Measurements from ENCODE around the gene C1orf21. TPM values are rescaled to one million over a fixed set of nuclear protein-coding genes. Genes with fewer than 3 reads are reported as not detected.

The C1orf21 gene
- total and polyA plus RNA-seq, 8 donors: 4.1 to 13.9 (median 7.7) TPM

DNA sequence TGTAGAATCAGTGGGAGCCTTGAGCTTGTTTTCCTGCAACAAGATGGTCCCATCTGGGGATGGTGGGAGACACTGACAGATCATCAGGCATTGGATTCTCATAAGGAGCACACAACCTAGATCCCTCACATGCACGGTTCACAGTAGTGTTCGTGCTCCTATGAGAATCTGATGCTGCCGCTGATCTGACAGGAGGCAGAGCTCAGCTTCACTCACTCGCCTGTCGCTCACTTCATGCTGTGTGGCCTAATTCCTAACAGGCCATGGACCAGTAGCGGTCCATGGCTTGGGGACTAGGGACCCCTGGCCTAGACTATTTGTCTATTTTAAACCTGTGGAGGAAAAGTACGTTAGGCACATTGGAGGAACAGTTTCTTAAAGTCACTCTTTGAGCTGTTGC is 227.8 kb downstream of the C1orf21 start:
- no peaks in the 10 kb centered on the region for H3K27me3 ChIP-seq
- H3K4me3 ChIP-seq: no peak overlapping the region
- H3K9me3 ChIP-seq: no peaks in the 10 kb centered on the region
- TF ChIP-seq CTCF (IDR thresholded peaks at IDR 0.05): no peak
- no peak overlapping the region for H3K27ac ChIP-seq
- DNase-seq: no peak
- H3K4me1 ChIP-seq: no peaks in the 10 kb centered on the region
- 98% methylated on average over 7 of the region's 7 CpGs for WGBS, 2 donors
- intact Hi-C loops (cut with DNase I): no loop called here
- H3K36me3 ChIP-seq: no peaks in the 10 kb centered on the region
- no peak for FAIRE-seq
- ATAC-seq: no peak

GRCh38 chr1:184615301-184615700 is 228.5 kb downstream of the C1orf21 start:
- no peaks in the 10 kb centered on the region for H3K9me3 ChIP-seq
- WGBS, 2 donors: 72 to 78% methylated on average over 5 of the region's 5 CpGs
- FAIRE-seq: no peak

GRCh38 chr1:184616504-184616903 is 229.7 kb downstream of the C1orf21 start:
- no peak for ATAC-seq
- no peak overlapping the region for H3K4me3 ChIP-seq
- no peaks in the 10 kb centered on the region for H3K9me3 ChIP-seq
- no peaks in the 10 kb centered on the region for H3K4me1 ChIP-seq
- H3K27ac ChIP-seq: no peak overlapping the region
- intact Hi-C loops (cut with DNase I): no loop called here
- 82 to 92% methylated on average over 6 of the region's 6 CpGs for WGBS, 2 donors
- TF ChIP-seq CTCF (IDR thresholded peaks at IDR 0.05): no peak
- no peak for FAIRE-seq
- H3K36me3 ChIP-seq: no peaks in the 10 kb centered on the region
- DNase-seq: no peak
- no peaks in the 10 kb centered on the region for H3K27me3 ChIP-seq

More at GRCh38 chr1:184615301-184615700, 228.5 kb downstream of the C1orf21 start:
- ATAC-seq (peak in 1 of 4 donors; percentile 40), DNase-seq (no peak)
- TF ChIP-seq CTCF (IDR thresholded peaks at IDR 0.05): no peak
- Histone ChIP-seq H3K4me3 (no peak overlapping the region), H3K36me3 (no peaks in the 10 kb centered on the region), H3K27ac (no peak overlapping the region), H3K4me1 (no peaks in the 10 kb centered on the region), H3K27me3 (no peaks in the 10 kb centered on the region)
- intact Hi-C loops (cut with DNase I): no loop called here

GRCh38 chr1:184617433-184618029 is 230.7 kb downstream of the C1orf21 start:
- DNase-seq (no peak), FAIRE-seq (no peak), ATAC-seq (no peak)
- no peaks in the 10 kb centered on the region for H3K27me3 ChIP-seq
- no peak overlapping the region for H3K27ac ChIP-seq
- no peaks in the 10 kb centered on the region for H3K36me3 ChIP-seq
- H3K9me3 ChIP-seq: no peaks in the 10 kb centered on the region
- no peak for TF ChIP-seq CTCF (IDR thresholded peaks at IDR 0.05)
- 96 to 99% methylated on average over 3 of the region's 3 CpGs for WGBS, 2 donors
- intact Hi-C loops (cut with DNase I): no loop called here
- no peak overlapping the region for H3K4me3 ChIP-seq
- no peaks in the 10 kb centered on the region for H3K4me1 ChIP-seq

DNA sequence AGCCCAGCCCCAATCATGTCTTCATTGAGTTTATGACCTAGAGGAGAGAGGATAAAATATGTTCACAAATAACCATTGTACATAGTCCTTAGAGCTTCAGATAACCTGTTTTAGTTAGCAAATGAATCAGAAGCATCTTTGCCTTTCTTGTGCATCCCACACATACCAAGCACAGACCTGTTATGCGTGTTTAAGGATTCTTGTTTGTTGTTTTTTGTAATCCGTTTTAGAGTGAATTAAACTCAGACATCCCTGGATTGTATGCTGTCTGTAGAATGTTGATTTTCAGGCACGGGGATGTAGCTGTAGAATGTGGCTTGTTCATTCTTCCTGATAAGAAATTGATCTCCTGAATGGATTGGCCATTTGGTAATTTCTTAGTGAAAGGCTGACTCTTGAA is 232.0 kb downstream of the C1orf21 start:
- FAIRE-seq (no peak), DNase-seq (no peak), ATAC-seq (no peak)
- H3K36me3 ChIP-seq: no peaks in the 10 kb centered on the region
- H3K4me1 ChIP-seq: no peaks in the 10 kb centered on the region
- no peak overlapping the region for H3K27ac ChIP-seq
- TF ChIP-seq CTCF (IDR thresholded peaks at IDR 0.05): no peak
- WGBS, 2 donors: 88 to 93% methylated on average over 3 of the region's 3 CpGs
- no peak overlapping the region for H3K4me3 ChIP-seq
- H3K27me3 ChIP-seq: no peaks in the 10 kb centered on the region
- intact Hi-C loops (cut with DNase I): no loop called here
- no peaks in the 10 kb centered on the region for H3K9me3 ChIP-seq
